HG03378 (cell line): ENCODE measurements around the gene SRRM5.
"Not testable (repeated sequence)": the region's sequence is repeated elsewhere in the genome, so short reads cannot be mapped to it uniquely, and the experiment has no call there.

Experiments used
- ATAC-seq: cut with Tn5 transposase; IDR thresholded peaks from one replicate; pipeline ENCODE4 v1.9.1; 2021; ENCODE audit warnings: mild to moderate bottlenecking, moderate library complexity; ENCODE audit not compliant: unreplicated experiment

Gene SRRM5

DNA sequence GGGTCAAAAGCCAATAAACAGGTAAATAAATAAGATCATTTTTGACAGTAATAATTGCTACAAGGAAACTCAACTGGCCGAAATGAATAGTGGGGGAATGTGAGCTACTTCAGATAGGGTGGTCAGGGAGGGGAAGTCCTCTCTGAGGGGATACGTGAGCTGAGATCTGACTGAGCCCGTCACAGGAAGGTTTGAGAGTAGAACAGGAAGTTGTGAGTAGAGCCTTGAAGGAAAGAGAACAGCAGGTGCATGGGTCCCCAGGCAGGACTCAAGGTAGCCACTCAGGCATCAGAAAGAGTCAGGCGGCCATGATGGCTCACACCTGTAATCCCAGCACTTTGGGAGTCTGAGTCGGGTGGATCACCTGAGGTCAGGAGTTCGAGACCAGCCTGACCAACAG is 22.2 kb upstream of the SRRM5 start:
- ATAC-seq, result no peak

DNA sequence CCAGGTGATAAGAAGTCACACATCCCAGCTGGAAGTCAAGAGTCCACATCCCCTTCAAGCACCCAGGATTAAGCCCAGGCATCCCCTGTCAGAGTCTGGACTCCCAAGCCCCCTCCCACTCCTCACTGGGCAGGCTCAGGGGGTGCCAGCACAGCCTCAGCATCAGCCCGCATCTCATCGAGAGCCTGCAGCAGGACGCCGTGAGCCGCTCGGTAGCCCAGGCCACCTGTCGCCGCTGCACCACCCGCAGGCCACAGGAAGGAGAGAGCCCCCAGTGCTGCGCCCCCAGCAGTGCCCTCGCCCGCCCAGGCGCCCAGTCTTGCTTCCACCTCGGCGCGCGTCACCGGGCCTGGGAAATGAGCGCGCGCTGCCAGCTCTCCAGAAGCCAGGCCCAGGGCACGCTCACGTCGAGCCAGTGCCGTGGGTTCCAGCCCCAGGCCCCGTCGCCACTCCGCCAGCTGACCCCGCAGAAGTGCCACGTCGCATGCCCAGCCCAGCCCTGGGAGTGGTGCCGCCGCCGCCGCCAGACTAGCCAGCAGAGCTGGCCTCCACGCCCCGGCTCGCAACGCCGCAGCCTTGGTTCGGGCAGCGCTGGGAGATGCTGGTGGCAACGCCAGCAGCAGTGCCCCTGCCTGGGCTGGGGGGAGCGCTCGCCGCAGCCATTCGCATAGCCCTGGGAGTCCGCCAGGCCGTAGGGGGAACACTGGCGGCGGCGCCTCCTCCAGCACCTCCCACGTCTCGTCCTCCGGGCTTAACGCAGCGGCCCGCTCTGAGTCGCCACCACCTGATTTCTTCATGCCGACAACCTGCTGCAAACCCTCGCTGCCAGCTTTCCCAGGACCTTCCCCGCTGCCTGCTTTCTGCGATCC is 19.8 kb upstream of the SRRM5 start:
- no peak for ATAC-seq

DNA sequence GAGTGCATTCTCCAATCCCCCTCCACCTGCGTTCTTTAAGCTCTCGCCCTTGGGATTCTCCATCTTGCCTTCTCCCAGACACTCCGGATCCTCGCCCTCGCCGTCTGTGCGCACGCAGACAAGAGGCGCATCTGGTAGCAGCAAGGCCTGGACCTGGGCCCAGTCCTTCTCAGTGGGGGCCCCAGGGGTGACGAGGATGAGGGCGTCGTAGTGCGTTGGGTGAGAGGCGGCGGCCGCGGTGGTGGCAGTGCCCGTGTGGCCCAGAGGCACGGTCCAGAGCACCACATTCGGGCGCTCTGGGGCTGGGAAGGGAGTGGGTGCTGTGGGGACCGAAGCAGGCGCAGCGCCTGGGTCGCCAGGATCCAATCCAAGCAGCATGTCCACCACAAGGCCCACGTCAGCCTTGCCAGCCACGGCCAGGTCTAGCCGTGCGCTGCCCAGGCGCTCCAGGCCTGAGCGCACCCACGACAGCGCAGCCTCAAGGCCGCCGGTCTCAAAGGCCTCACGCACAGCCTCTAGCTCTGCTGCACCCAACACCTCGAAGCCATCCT is 19.0 kb upstream of the SRRM5 start:
- ATAC-seq, result no peak

DNA sequence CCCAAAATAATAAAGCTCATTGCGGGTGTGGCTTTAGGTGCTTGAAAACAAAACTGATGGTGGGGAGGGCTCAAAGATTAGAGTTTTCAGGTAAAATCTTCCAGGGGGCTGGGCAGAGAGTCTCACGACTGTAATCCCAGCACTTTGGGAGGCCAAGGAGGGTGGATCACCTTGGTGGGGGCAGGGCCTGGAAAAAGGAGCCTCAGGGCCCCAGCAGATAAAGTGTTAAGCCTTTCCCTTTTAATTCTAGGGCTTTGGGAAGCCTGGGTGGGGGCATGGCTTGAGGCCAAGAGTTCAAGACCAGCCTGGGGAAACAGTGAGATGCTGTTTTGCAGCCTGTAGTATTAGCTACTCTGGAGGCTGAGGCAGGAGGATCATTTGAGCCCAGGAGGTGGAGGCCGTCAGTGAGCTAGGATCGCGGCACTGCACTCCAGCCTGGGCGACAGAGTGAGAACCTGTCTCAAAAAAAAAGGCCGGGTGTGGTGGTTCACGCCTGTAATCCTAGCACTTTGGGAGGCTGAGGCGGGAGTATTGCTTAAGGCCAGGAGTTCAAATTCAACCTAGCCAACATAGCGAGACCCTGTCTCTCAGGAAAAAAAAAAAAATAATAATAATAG is 17.7 kb upstream of the SRRM5 start:
- ATAC-seq, result no peak

DNA sequence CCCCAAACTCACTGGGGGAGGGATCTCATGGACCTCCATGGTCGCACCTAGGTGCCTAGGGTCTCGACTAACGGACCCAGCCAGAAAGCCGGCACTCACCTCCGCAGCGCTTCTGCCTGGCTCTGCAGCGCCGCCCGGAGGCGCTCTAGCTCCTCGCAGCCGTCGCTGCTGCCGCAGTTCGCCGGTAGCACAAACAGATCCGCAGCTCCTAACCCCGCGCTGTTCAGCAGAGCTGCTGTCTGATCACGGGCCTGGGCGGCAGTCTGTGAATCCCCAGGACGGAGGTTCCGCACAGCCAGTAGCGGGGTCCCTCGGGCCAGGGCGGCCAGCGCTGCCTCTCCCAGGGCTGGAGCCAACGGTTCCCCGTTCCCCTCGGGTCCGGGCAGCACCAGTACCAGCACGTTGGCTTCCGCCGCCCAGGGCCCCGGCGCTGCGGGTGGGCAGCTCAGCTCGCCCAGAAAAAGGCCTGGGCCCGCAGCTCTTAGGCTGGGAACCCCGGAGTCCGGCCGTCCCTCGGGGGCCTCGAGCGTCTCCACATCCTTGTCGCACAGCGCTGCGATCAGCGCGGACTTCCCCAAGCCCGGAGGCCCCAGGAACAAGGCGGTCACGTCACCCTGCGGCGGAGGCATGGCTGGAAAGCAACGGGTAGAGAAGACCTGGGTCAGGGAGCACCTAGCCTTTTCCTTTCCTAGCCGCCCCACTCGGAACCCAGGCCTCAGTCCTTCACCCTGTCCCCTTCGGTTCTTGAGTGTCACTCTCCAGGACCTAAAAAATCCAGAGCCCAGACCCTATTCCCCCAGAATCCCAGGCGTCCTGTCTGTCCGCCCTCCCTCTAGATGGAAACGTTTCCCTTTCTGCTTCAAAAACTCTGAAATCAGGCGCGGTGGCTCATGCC is 16.9 kb upstream of the SRRM5 start:
- no peak for ATAC-seq

DNA sequence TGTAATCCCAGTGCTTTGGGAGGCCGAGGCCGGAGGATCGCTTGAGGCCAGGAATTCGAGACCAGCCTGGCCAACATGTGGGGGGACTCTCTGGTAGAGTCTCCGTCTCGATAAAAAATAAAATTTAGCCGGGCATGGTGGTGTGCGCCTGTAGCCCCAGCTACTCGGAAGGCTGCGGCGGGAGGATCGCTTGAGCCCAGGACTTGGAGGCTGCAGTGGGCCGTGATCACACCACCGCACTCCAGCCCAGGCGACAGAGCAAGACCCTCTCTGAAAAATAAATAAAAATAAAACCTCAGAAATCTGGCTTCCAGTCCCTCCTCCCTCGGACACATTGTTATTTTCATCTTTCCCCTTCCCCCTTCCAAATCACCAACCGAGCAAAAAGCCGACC is 16.3 kb upstream of the SRRM5 start:
- no peak for ATAC-seq

DNA sequence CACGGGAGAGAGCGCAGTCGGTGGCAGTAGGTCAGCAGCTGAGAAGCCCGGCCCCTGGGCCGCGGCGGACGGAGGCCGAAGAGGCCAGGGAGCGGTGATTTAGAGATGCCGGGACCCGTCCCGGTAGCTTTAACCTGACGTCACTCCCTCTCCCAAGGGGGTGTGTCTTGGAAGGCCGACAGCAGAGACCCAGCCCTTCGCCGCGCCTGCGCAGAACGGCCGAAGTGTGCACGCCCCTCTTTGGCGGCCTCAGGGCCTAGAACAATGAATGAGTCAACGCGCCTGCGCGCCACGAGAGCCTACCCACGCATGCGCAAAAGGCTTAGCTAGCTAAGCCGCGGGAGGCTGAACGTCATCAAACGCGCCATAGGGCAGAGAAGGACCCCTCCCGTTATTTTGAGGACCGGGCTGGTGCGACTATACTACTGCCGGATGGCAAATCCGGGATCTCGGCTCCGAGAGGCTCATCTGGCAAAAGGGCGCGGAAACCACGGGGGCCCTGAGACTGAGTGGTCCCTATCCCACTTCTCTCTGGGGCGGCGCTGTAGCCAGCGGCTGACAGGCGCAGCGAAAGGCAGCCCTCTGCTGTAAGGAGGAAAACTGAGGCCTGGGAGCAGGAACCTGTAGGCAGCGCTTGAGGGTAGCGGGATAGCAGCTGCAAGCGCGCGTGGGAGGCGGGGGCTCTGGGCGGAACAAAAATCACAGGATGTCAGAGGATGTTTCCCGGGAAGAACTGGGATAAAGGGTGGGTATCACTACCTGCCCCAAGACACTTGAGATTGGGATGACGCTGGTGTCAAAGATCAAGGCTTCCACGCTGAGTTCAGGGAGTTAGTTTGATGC is 15.7 kb upstream of the SRRM5 start, which contains the start of the genes IRGQ and ZNF576:
TSS of gene IRGQ (minus strand) at position 136 of the 843 bp plus-strand sequence. CDS start 796 bp downstream, outside the sequence.
TSS of gene ZNF576 (plus strand) at position 597 of the 843 bp plus-strand sequence. CDS start 514 bp downstream, outside the sequence.
- ATAC-seq, result peak; percentile 79

DNA sequence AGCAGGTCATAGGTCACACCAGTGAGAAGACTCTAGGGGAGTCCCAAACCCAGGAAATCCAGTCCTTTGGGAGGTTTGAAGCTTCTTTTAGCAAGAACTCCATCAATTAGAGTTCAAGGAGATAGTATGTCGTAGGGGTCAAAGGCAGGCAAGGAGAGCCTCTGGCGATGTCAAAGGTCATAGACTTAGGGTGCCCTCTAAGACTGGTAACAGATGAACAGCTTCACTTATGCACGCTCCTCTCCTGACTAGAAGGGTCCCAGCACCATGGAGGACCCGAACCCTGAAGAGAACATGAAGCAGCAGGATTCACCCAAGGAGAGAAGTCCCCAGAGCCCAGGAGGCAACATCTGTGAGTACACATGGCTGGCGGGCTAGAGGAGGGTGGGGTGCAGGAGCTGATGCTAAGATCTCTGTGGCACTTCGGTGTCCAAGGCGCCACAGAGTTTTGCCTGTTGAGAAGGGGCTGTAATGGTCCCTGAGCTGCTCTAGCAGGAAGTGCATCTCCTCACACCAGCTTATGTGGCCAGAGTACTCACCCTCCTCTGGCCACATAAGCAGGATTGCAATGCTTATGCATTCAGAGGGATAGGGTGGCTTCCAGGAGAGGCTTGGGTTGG is 14.9 kb upstream of the SRRM5 start:
- ATAC-seq, result no peak

DNA sequence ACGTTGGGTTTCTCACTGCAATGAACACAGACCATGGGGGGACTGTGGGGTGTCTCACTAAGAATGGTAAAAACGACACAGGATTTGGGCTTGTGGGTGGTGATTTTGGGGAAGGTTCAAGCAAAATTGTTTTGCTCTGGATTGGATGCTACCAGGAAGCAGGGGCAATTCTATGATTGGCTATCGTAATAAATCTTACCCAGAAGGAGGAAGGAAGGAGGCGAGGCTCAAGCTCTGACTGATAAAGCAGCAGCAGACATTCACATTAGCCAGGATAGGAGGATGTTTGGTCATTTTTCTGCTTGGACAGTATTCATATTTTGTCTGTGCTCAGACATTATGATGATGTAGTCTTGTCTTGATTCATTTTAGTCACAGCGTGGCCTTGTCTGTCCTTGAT is 14.0 kb upstream of the SRRM5 start:
- no peak for ATAC-seq

DNA sequence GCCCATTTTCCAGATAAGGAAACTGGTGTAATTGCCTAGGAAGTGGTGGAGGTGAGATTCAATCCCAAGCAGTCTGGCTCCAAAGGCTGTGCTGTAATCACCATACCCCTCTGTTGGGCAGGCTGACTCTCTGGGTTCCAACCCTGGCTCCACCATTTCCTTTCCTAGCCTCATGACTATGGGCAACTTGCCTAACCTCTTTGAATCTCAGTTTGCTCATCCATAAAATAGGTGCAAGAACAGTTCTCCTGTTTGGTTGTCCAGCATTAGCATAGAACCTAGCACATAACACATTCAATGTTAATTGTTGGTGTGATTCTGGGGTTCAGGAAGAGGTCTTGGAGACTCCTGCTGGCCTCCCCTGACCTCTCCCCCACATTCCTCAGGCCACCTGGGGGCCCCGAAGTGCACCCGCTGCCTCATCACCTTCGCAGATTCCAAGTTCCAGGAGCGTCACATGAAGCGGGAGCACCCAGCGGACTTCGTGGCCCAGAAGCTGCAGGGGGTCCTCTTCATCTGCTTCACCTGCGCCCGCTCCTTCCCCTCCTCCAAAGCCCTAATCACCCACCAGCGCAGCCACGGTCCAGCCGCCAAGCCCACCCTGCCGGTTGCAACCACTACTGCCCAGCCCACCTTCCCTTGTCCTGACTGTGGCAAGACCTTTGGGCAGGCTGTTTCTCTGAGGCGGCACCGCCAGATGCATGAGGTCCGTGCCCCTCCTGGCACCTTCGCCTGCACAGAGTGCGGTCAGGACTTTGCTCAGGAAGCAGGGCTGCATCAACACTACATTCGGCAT is 13.2 kb upstream of the SRRM5 start:
- no peak for ATAC-seq

DNA sequence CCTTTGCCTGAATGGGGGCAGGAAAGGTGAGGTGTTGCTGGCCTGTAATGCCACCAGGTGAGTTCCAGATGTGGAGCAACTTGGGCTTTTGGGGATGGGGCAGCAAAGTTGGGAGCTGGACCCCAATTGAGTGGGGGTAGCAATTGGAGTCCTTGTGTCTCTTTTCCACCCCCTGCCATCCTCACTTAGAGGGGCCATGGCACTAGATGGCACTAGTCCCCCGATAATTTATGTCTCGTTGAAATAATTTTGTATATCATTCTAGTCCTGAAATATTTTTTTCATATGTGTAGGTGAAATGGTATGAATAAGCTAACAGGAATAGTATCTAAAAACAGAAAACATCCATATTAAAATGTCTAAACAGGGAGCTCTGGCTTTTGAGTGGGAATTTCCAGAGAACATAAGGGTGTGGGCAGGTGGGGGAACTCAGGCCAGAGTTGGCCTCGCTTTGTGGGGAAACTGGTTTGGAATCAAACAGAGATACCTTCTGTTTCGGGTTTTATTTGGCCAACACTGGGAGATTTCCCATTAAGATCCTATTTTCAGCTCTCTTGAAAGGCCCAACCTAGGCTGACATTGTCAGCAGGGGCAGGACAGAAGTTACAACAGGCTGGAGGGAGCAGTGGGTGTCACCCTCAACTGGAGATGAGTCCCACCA is 12.1 kb upstream of the SRRM5 start:
- ATAC-seq, result no peak

DNA sequence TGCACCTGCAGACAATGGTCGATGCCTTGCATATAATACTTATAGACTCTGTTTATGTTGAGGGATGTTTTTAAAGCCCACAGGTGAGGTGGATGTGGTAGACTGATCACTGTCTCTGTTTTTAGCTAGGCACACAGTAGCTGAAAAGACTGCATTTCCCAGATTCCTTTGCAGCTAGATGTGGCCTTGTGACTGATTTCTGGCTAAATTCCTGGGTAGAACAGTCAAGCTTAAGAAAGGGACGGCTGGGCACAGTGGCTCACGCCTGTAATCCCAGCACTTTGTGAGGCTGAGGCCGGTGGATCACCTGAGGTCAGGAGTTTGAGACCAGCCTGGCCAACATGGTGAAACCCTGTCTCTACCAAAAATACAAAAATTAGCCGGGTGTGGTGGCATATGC is 11.6 kb upstream of the SRRM5 start:
- ATAC-seq, result not testable (repeated sequence)

DNA sequence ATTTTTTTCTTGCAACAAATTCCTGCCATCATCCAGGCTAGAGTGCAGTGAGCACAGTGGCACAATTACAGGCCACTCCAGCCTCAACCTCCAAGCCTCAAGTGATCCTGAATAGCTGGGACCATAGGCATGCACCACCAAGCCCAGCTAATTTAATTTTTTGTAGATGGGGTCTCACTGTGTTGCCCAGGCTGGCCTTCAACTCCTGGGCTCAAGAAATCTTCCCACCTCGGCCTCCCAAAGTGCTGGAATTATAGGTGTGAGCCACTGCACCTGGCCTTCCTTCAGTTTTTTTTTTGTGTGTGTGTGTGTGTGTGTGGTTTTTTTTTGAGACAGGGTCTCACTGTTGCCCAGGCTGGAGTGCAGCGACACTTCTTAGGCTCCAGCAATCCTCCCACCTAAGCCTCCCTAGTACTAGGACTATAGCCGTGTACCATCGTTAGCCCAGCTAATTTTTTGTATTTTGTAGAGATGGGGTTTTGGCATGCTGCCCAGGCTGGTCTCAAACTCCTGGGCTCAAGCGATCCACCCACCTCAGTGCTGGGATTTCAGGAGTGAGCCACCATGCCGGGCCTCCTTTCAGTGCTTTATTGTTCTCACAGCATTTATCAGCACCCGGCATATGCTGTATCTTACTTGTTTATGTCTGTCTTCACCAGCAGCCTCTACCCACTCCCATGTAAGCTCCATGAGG is 5.9 kb upstream of the SRRM5 start:
- no peak for ATAC-seq

DNA sequence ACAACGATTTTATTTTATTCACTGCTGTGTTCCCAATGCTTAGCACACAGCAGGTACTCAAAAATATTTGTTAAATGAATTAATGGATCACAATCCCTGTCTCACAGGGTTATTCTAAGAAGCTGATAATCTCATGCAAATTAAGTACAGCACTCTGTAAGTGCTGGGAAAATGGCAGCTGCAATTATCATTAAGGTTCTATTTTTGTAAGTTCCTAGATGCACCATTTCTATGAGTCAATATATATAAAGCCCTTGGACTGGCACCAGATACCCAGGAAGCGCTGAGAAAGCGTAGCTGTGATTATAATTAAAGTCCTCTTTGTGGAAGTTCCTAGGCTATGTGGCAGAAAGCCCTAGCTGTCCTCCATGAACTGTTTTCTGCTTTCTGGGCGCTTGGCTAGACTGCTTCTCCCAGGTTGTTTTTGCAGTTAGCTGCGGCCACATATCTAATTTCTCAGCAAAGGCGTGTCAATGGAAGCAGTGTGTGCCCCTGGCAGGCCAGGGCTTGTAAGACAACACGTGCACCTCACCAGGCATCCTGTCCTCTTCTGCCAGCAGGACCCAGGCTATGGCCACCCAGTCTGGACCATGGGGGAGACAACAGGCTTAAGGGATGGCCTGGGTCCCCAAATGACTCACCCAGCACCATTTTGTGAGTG is 5.2 kb upstream of the SRRM5 start:
- ATAC-seq, result no peak

DNA sequence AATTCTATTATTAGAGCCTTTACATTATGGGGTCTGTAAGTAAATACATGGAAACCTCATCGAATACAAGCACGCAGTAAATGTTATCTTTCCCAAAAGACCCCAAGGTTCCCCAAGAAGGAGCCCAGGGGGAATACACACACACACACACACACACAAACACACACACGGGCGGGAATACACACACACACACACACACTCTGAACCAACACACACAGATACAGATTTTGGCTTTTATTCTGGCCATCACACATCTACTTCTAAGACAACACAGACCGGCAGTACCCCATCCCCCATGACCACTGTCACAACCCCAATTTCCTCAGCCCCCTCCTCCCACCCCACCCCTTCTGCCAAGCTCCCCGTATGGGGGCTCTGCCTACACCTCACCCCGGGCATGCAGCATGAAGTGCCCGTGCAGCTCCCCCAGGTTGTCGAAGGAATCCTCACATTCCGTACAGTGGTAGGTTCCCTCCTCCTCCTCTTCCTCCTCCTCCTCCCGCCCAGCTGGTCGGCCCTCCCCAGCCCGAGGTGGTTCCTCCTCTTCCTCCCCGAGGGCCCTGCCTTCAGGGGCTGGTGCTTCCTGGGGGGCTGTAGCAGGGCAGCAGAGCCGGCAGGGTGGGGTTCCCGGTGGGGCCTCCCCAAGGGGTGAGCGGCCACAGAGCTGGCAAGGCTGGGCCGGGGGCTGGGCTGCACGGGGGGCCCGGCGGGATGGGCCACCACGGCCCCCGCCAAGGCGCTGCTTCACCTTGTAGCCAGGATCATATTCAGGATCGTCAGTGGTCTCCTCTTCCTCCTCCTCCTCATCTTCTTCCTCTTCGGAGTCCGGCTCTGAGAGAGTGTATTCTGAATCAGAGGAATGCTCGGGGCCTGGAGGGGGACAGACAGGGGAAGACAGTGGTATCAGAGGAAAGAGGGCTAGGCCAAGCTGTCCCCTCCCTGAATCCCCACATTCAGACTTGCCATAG is 4.4 kb upstream of the SRRM5 start:
- no peak for ATAC-seq

DNA sequence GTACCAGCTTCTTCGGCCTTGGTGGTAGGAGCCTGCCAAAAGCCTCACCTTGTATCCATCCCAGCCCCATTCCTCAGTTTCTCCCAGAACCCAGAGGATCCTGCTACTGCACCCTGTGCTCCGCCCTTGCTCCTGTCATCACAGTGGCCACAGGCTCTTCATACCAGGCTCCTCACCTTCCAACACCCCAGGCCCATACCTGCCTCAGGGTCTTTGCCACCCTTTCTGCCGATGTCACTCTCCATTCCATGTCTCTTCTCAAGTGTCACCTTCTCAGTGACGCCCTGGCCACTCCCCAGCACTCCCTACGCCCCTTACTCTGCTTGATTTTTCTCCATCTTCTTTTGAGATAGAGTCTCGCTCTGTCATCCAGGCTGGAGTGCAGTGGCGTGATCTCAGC is 2.0 kb upstream of the SRRM5 start:
- ATAC-seq, result no peak
